CD4-positive, alpha-beta T cell treated with Interleukin-17A for 4 hours (primary cell): ENCODE data around the gene TMPRSS4.
A peak's percentile ranks its signal among the peaks of the same experiment; 100 is the strongest.

Experiments
- DNase-seq: peaks from one replicate; pipeline ENCODE4 v3.0.0-alpha.2; 2020; ENCODE audit warnings: mixed read lengths

Gene TMPRSS4, protein sequence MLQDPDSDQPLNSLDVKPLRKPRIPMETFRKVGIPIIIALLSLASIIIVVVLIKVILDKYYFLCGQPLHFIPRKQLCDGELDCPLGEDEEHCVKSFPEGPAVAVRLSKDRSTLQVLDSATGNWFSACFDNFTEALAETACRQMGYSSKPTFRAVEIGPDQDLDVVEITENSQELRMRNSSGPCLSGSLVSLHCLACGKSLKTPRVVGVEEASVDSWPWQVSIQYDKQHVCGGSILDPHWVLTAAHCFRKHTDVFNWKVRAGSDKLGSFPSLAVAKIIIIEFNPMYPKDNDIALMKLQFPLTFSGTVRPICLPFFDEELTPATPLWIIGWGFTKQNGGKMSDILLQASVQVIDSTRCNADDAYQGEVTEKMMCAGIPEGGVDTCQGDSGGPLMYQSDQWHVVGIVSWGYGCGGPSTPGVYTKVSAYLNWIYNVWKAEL

GRCh38 chr11:118076754-118077281 lies at the start of gene TMPRSS4:
TSS of gene TMPRSS4 (plus strand) at chr11:118077078. CDS start at chr11:118077303, 225 bp downstream.
- DNase-seq, result no peak

- DNase-seq, result no peak
These were observed 49.2 kb upstream of the TMPRSS4 start for GRCh38 chr11:118027694-118028093.

DNA sequence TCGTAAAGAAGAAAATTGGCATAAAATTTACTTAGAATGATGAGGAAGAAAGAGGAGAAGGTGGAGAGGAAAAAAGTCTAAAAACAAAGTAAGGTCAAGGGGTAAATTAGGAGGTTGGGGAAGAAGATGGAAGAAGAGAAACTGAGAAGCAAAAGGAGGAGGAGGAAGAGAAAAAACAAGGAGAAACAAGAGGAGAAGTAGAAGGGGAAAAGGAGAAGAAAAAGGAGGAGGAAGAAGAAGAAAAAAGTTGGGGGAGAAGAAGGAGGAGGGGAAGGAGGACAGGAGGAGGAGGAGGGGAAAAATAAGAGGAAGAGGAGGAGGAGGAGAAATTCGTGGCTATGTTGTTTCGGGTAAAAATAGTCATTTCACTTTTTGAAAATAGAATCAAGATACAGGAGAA lies 48.3 kb upstream of the TMPRSS4 start:
- no peak for DNase-seq

GRCh38 chr11:118033443-118033842 lies 43.4 kb upstream of the TMPRSS4 start:
- no peak for DNase-seq

DNA sequence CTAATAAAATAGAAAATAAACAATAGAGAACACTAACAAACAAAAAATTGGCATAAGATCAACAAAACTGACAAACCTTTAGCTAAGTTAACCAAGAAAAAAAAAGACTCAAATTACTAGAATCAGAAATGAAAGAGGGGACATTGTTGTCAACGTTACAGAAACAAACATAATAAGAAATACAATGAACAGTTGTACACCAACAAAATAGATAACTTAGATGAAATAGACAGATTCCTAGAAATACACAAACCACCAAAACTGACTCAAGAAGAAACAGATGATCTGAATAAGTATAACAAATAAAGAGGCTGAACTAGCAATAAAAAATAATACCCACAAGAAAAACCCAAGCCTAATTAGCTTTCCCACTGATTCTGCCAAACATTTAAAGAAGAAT lies 34.7 kb upstream of the TMPRSS4 start:
- DNase-seq, result no peak

GRCh38 chr11:118042796-118043195 lies 34.1 kb upstream of the TMPRSS4 start:
- DNase-seq, result no peak

- peak; percentile 24 for DNase-seq
These were observed 31.7 kb upstream of the TMPRSS4 start for GRCh38 chr11:118045191-118045590.

- DNase-seq, result peak; percentile 64
These were observed 30.6 kb upstream of the TMPRSS4 start for GRCh38 chr11:118046051-118046963.

DNA sequence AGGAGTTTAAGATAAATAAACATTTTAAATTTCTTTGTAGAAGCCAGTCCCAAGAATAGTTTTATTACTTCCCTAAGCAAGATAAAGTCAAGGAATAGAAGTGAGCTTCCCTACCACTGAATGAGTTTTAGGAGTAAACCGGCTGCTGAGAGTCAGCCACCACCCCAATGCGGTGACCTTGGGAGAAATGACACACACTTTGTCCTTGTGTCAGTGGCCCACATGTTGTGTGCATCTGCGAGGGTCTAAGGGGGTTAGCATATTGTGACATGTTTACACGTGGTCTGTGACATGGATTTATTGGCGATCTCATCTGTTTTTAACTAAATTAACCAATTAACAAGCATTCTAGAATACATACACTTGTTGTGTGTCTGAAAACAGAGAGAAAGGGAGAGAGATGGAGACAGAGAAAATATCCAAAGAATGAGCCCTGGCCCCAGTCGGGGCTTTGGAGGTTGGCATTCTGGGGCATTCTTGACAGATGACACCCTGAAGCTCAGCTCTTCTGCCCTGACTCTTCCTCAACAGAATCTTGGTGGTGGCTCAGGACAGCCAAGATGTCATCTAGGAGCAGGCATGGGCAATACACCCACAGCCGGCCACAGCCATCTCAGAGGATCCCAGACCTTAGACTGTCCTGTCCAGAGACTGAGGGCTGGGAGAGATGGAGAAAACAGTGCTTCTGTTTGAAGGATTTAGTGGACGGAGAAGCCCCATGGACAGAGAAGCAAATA lies 29.7 kb upstream of the TMPRSS4 start:
- DNase-seq, result no peak

DNA sequence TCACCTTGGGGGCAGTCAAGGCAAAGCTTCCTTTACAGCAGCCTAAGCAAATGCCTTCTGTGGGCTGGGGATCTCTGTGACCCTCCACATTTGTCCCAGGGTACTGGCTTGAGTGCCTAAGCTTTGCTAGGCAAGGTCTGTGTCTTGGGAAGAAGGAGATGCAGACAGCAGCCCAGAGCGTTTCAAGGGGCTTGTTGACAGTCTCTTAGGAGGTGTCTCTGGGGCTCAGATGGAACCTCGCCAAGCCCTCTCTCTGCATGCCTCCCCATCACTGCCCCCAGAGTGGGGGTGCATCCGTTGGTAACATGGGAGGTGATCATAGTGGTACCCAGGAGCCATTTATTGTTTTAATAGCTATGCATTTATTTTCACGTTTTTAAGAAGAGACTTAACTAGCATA lies 29.1 kb upstream of the TMPRSS4 start:
- no peak for DNase-seq

DNA sequence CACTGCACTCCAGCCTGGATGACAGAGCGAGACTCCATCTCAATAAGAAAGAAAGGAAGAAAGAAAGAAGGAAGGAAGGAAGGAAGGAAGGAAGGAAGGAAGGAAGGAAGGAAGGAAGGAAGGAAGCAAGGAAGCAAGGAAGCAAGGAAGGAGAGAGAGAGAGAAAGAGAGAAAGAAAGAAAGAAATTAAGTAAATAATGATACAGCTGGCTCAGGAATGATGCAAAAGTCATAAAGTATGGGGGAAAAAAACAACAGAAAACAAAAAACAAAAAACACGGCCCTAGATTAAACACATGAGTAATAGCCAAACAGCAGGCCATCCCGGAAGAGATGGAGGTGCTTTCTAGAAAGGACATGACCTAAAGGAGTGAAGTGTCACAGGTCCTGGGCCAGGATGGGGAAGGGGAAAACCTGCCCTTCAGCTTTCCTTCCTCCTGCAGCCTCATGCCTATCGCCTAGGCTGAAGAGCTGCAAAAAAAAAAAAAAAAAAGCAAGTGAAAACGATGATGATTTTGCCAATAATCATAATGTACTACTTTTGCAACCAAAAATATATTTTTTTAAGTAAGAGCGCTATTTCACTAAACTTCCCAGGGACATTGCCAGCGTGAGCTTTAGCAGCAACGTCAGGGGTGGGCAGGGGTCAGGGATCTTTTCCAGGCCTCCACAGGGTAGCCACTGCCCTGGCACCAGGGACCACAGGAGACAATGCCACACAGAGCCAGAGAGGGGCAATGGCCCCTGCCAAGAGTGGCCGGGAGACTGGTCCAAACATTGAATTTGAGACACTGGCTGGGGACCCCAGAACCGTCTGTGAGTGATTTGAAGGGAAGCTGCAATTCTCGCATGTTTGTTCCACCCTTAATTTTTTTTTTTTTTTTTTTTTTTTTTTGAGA lies 28.2 kb upstream of the TMPRSS4 start:
- DNase-seq, result no peak

DNA sequence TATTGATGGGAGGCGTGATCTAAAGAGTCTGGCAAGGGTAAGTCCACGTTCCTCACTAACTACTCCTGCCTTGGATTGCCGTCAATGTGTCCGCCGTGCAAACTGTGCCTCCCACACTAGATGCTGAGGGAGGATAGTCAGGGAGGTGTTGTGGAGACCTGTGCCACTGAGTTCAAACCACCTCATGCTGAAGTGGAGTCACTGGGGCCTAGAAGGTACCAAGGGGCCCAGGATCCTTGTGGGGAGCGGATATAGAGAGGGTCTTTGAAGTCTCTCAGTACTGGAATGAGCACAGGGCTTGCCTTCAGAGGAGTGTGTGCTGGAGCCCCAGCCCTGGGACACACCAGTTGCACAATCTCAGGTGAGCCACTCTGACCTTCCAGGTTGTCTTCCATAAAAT lies 27.1 kb upstream of the TMPRSS4 start:
- DNase-seq, result peak; percentile 16

DNA sequence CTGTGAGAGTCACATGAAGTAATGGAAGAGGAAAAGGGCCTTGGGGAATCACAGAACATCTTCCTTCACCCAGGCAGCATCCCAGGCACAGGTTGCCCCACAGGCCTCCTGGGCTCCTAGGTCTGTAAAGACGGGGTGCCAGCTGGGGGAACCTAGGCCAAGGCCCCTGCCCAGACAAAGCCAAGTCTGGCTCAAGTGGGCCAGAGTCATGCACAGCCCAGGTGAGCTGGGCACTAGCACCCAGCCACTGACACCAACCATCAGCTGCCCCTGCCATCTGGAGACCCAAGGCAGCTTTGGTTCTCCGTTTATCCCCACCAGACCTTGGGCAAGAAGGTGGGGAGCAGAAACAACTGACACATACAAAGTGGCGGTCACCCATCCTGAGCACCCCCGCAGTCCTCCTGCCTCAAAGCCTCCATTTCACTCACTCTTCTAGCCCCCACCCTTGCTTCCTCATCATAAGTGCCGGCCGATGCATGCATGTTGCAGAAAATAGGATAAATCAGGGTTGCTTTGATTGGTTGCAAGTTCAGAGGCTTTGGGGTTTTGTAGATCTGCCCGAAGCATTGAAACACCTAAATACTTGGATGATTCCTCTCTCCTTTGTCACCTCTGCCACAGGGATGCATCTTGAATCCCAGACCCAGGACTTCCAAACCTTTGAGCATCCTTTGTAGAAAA lies 26.5 kb upstream of the TMPRSS4 start:
- peak; percentile 9 for DNase-seq

GRCh38 chr11:118051136-118051610 lies 25.7 kb upstream of the TMPRSS4 start:
- no peak for DNase-seq

GRCh38 chr11:118051611-118052461 lies 25.0 kb upstream of the TMPRSS4 start:
- DNase-seq, result peak; percentile 85

DNA sequence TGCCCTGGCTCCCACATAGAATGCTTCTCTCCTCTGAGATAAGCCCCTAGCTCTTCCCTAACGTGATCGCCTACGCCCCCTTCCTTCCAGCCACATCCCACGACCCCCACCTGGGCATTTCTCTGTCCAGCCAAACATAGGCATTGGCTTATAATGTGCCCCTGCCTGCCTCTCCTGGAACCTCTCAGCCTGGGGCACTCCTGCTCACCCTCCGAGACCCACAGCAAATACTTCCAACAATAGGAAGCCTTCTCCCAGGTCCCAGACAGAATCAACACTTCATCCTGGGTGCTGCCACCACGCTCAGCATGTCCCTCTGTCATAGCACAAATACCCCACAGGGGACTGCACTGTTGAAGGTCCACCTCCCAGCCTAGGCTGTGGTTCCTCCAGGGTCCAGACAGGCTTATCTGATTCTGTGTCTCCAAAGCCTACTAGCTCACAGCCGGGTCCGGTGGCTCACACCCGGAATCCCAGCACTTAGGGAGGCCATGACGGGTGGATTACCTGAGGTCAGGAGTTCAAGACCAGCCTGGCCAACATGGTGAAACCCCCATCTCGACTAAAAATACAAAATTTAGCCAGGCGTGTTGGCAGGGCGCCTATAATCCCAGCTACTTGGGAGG lies 24.2 kb upstream of the TMPRSS4 start:
- peak; percentile 23 for DNase-seq

- DNase-seq, result no peak
These were observed 21.9 kb upstream of the TMPRSS4 start for GRCh38 chr11:118054712-118055640.

DNA sequence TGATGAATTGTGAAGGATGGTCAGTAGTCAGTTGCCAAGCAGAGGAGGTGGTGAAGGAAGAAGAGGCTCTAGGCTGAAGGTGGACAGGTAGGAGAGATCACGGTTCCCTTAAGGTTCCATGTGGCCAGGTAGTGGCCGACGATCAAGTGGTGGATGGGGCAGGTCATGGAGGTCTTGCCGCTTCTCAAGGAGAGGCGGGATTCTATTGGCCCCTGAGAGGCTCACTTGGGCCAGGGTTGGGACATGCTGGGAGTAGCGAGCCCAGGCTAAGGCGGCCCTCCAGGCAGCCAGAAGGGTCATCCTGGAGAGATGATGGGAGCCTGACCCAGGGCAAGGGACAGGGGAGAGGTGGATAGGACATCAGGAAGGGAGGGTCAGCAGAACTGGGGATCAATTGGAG lies 20.9 kb upstream of the TMPRSS4 start:
- DNase-seq, result no peak
